Suprapubic skin (tissue), 4 donors: Measurements from ENCODE around the gene KCND3. TPM values are rescaled to one million over a fixed set of nuclear protein-coding genes. Genes with fewer than 3 reads are reported as not detected.

Source experiments
- DNase-seq, 2 donors: peaks; one replicate each; pipeline ENCODE4 v3.0.0-alpha.2; 2019; ENCODE audit warnings: low spot score in 2 of 2
- H3K27ac ChIP-seq: fragments of 200-600 bp; sonication (generic); one replicate; pipeline ENCODE4 v1.5.1; 2019
- H3K27me3 ChIP-seq: fragments of 200-600 bp; sonication (generic); one replicate; pipeline ENCODE4 v1.5.1; 2019
- H3K36me3 ChIP-seq: fragments of 200-600 bp; sonication (generic); one replicate; pipeline ENCODE4 v1.5.1; 2019
- H3K4me1 ChIP-seq: fragments of 200-600 bp; sonication (generic); one replicate; pipeline ENCODE4 v1.5.1; 2019
- H3K4me3 ChIP-seq: fragments of 200-600 bp; sonication (generic); one replicate; pipeline ENCODE4 v1.5.1; 2019; ENCODE audit warnings: mild to moderate bottlenecking
- H3K9me3 ChIP-seq: fragments of 200-600 bp; sonication (generic); one replicate; pipeline ENCODE4 v1.5.1; 2019
- EP300 ChIP-seq: sonication (generic); formaldehyde crosslinking; IDR thresholded peaks from one replicate; pipeline ENCODE4 v1.6.1; 2017; ENCODE audit warnings: antibody characterized with exemption
- POLR2A ChIP-seq, 2 donors: fragments of 450-650 bp; IDR thresholded peaks; one replicate each; pipeline ENCODE4 v1.6.1; 2017; ENCODE audit warnings: antibody characterized with exemption in 2 of 2, mild to moderate bottlenecking in 2 of 2, moderate library complexity in 2 of 2
- POLR2AphosphoS5 ChIP-seq, 3 donors: sonication (generic); formaldehyde crosslinking; IDR thresholded peaks; one replicate each; pipeline ENCODE4 v1.6.1; 2017; ENCODE audit warnings: antibody characterized with exemption in 3 of 3
- WGBS: methylation state at CpG from one replicate; pipeline ENCODE4 v1.1.5; 2018; 5-methylcytosine and 5-hydroxymethylcytosine counted together
- total RNA-seq, 4 donors: library from RNA; depleted of rRNA; stranded (reverse); fragments of >200 nt; gene quantifications; one replicate each; pipeline ENCODE4 v1.1.0, GENCODE V29; 2016
- TF ChIP-seq, protein P1 (sequence below), 2 donors: fragments of 200-600 bp in 1 of 2; fragments of 450-650 bp in 1 of 2; sonication (generic) in 1 of 2; IDR thresholded peaks; one replicate each; pipeline ENCODE4 v1.5.1; 2016 to 2019; ENCODE audit warnings: antibody characterized with exemption in 2 of 2, mild to moderate bottlenecking in 1 of 2, moderate library complexity in 1 of 2

The KCND3 gene
- total RNA-seq, 4 donors from 2014 or later = 6.8 to 11.4 (median 10.2) TPM

DNA sequence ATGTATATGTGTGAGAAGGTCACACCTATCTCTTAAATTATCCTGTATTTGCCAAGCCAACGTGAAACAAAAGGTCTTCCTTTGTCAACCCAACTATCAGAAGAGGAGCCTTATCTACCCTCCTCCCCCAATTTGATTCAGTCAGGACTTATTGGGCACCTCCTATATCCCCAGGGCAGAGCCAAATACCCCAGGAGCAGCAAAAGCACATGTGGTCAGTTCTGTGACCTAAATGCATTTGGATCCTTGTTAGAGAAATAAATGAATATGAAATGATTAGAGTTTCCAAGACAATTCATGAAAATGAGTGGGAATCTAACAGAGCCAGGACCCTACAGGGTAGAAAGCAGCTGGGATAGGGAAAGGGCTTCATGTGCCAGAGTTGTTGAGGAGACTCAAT lies 37.0 kb upstream of the KCND3 start:
- Histone ChIP-seq H3K9me3 (no peaks in the 10 kb centered on the region), H3K36me3 (no peaks in the 10 kb centered on the region), H3K27me3 (peaks cover 4% of the 10 kb centered on the region), H3K4me3 (no peak overlapping the region), H3K27ac (no peak overlapping the region), H3K4me1 (no peaks in the 10 kb centered on the region)
- no peak for TF ChIP-seq POLR2A (IDR thresholded peaks at IDR 0.05)
- TF ChIP-seq POLR2AphosphoS5 (IDR thresholded peaks at IDR 0.05) = no peak
- TF ChIP-seq EP300 = no peak
- TF ChIP-seq, protein P1, sequence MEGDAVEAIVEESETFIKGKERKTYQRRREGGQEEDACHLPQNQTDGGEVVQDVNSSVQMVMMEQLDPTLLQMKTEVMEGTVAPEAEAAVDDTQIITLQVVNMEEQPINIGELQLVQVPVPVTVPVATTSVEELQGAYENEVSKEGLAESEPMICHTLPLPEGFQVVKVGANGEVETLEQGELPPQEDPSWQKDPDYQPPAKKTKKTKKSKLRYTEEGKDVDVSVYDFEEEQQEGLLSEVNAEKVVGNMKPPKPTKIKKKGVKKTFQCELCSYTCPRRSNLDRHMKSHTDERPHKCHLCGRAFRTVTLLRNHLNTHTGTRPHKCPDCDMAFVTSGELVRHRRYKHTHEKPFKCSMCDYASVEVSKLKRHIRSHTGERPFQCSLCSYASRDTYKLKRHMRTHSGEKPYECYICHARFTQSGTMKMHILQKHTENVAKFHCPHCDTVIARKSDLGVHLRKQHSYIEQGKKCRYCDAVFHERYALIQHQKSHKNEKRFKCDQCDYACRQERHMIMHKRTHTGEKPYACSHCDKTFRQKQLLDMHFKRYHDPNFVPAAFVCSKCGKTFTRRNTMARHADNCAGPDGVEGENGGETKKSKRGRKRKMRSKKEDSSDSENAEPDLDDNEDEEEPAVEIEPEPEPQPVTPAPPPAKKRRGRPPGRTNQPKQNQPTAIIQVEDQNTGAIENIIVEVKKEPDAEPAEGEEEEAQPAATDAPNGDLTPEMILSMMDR (IDR thresholded peaks at IDR 0.05) = no peak
- DNase-seq = no peak
- 43% methylated on average over 1 of the region's 1 CpG for WGBS

DNA sequence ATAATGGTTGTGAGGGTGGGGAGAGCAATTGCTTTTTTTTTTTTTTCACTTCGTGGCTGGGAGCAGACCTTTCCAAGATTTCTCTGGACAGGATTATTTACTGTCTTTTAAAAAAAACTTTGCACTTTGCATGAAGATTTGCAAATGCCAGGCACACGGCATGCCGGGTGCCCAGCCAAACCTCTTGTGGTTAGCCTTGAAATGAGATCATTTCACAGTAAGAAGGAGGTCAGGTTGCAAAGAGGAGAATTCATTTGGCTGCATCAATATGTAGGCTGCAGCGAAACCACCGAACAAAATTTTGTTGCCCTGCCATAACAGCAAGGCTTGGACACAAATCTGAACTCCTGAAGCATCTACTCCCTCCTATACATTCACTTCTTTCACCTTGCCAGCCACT lies 36.5 kb upstream of the KCND3 start:
- WGBS = 47% methylated on average over 5 of the region's 5 CpGs
- Histone ChIP-seq H3K27me3 (peaks cover 4% of the 10 kb centered on the region), H3K27ac (no peak overlapping the region), H3K4me1 (no peaks in the 10 kb centered on the region), H3K36me3 (no peaks in the 10 kb centered on the region), H3K9me3 (no peaks in the 10 kb centered on the region), H3K4me3 (no peak overlapping the region)
- TF ChIP-seq, protein P1 (IDR thresholded peaks at IDR 0.05) = no peak
- TF ChIP-seq POLR2AphosphoS5 (IDR thresholded peaks at IDR 0.05) (no peak), EP300 (no peak), POLR2A (IDR thresholded peaks at IDR 0.05) (no peak)
- DNase-seq = no peak

DNA sequence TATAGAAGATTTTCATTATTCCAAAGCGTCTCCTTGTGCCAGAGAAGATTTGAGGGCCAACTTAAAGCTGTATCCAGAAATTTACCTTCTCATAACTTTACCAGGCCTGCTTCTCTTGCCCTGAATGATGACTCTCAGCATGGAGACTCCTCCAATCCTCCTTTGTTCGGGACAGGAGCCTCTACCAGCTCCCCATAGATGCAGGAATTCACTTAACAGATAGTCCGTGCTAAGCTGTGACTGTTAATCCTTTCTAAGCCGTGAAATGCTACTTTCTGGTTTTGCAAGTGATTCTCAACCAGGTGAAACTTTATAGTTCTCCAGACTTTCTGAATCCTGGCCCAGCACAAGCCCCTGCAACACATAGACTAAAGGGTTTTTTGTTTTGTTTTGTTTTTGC lies 31.8 kb upstream of the KCND3 start:
- 65% methylated on average over 4 of the region's 4 CpGs for WGBS
- H3K27ac ChIP-seq = no peak overlapping the region
- no peak overlapping the region for H3K4me3 ChIP-seq
- no peak for DNase-seq
- no peaks in the 10 kb centered on the region for H3K4me1 ChIP-seq
- no peaks in the 10 kb centered on the region for H3K36me3 ChIP-seq
- H3K27me3 ChIP-seq = no peaks in the 10 kb centered on the region
- no peaks in the 10 kb centered on the region for H3K9me3 ChIP-seq
- no peak for TF ChIP-seq EP300
- TF ChIP-seq POLR2AphosphoS5 (IDR thresholded peaks at IDR 0.05) = no peak
- TF ChIP-seq, protein P1 (IDR thresholded peaks at IDR 0.05) = no peak
- no peak for TF ChIP-seq POLR2A (IDR thresholded peaks at IDR 0.05)

DNA sequence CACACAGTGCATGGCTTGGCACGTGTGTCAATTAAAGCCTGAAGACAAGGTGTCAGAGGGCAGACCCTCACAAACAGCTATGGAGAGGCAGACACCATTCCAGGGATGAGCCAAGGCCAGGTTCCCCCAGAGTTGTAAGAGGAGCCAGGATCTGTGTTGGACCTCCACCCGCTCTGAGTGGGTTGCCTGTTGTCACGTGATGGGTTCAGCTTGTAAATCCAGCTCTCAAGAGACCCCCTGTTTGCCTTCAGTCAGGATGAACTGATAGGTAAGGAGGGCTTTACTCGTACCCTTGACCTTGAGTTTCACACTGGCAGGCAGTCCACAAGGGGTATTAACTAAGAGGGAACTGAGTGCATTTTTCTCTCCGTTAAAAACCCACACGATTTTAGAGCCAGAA lies 27.7 kb upstream of the KCND3 start:
- no peak overlapping the region for H3K4me3 ChIP-seq
- H3K27ac ChIP-seq = no peak overlapping the region
- TF ChIP-seq, protein P1 (IDR thresholded peaks at IDR 0.05) = no peak
- TF ChIP-seq POLR2A (IDR thresholded peaks at IDR 0.05) = no peak
- no peak for TF ChIP-seq POLR2AphosphoS5 (IDR thresholded peaks at IDR 0.05)
- TF ChIP-seq EP300 = no peak
- no peak for DNase-seq
- 78% methylated on average over 5 of the region's 6 CpGs for WGBS
- H3K4me1 ChIP-seq = no peaks in the 10 kb centered on the region
- no peaks in the 10 kb centered on the region for H3K36me3 ChIP-seq
- no peaks in the 10 kb centered on the region for H3K9me3 ChIP-seq
- H3K27me3 ChIP-seq = no peaks in the 10 kb centered on the region

DNA sequence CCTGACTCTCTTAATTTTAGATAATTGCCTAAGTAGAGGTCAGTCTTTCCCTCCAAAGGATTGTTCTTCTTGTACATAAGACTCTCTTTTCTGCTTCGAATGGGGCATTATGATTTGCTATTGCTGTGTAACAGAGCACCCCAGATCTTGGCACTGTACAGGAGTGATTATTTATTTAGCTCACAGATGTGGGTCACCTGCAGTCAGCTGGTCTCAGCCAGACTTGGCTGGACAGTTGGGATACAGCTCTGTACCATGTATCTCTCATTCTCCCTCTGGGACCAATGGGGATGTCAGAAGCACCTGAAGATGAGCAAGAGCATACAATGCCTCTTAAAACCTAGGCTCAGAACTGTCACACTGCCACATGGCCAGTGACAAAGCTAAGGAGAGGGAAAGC lies 23.4 kb upstream of the KCND3 start:
- H3K4me3 ChIP-seq = no peak overlapping the region
- H3K27me3 ChIP-seq = no peaks in the 10 kb centered on the region
- H3K4me1 ChIP-seq = peaks cover 3% of the 10 kb centered on the region
- TF ChIP-seq EP300 (no peak), POLR2A (IDR thresholded peaks at IDR 0.05) (no peak), POLR2AphosphoS5 (IDR thresholded peaks at IDR 0.05) (no peak)
- TF ChIP-seq, protein P1 (IDR thresholded peaks at IDR 0.05) = no peak
- no peaks in the 10 kb centered on the region for H3K9me3 ChIP-seq
- DNase-seq = no peak
- H3K27ac ChIP-seq = no peak overlapping the region
- WGBS = 83% methylated on average over 1 of the region's 1 CpG
- H3K36me3 ChIP-seq = no peaks in the 10 kb centered on the region
